Fibroblast of lung (primary cell): ENCODE results near the gene SNX19. TPM values are rescaled to one million over a fixed set of nuclear protein-coding genes. Genes with fewer than 3 reads are reported as not detected.

Source experiments
- DNase-seq, 2 donors: peaks; one replicate each; pipeline versions ENCODE4 v3.0.0 to v3.0.0-alpha.2; 2010; ENCODE audit warnings: low read depth in 2 of 2
- H2AFZ ChIP-seq: 2 replicates; pipeline ENCODE4 v1.5.1; 2012; ENCODE audit warnings: low read length, control low read depth, inconsistent platforms
- H3K27ac ChIP-seq: 2 replicates; pipeline ENCODE4 v1.5.1; 2011; ENCODE audit warnings: low read length, control low read depth; ENCODE audit not compliant: insufficient read depth
- H3K27me3 ChIP-seq: 2 replicates; pipeline ENCODE4 v1.5.1; 2011; ENCODE audit warnings: mild to moderate bottlenecking, low read length; ENCODE audit not compliant: control insufficient read depth, insufficient read depth
- H3K36me3 ChIP-seq: 2 replicates; pipeline ENCODE4 v1.5.1; 2011; ENCODE audit warnings: low read length; ENCODE audit not compliant: control insufficient read depth, insufficient read depth
- H3K4me1 ChIP-seq: 2 replicates; pipeline ENCODE4 v1.5.1; 2011; ENCODE audit warnings: low read length; ENCODE audit not compliant: control insufficient read depth, insufficient read depth; ENCODE audit errors: extremely low read depth
- H3K4me2 ChIP-seq: 2 replicates; pipeline ENCODE4 v1.5.1; 2011; ENCODE audit warnings: low read length, control low read depth; ENCODE audit not compliant: insufficient read depth; ENCODE audit errors: extremely low read depth
- H3K4me3 ChIP-seq, 4 experiments: fragments of 200-600 bp in 1 of 4; sonication (generic) in 1 of 4; replicated peaks in 1 of 4; 2 replicates each; pipeline ENCODE4 v1.5.1; 2011 to 2016; ENCODE audit warnings: low read length in 4 of 4, low read depth in 3 of 4, mild to moderate bottlenecking in 3 of 4, control low read depth in 2 of 4, inconsistent platforms in 1 of 4, mixed read lengths in 1 of 4; ENCODE audit not compliant: insufficient read depth in 1 of 4; ENCODE audit errors: control extremely low read depth in 1 of 4
- H3K79me2 ChIP-seq: 2 replicates; pipeline ENCODE4 v1.5.1; 2012; ENCODE audit warnings: mild to moderate bottlenecking, low read length, inconsistent platforms; ENCODE audit not compliant: control insufficient read depth, insufficient read depth
- H3K9ac ChIP-seq: 2 replicates; pipeline ENCODE4 v1.5.1; 2011; ENCODE audit warnings: mild to moderate bottlenecking, low read length, control low read depth; ENCODE audit not compliant: insufficient read depth
- H3K9me3 ChIP-seq: 2 replicates; pipeline ENCODE4 v1.5.1; 2012; ENCODE audit warnings: low read depth, low read length; ENCODE audit not compliant: control insufficient read depth, insufficient read depth
- H4K20me1 ChIP-seq: 2 replicates; pipeline ENCODE4 v1.5.1; 2011; ENCODE audit warnings: low read length; ENCODE audit not compliant: control insufficient read depth, insufficient read depth; ENCODE audit errors: extremely low read depth
- EZH2 ChIP-seq: IDR thresholded peaks from 2 replicates; pipeline ENCODE4 v1.5.1; 2012; ENCODE audit warnings: low read length, control low read depth, mild to moderate bottlenecking; ENCODE audit errors: missing control alignments
- polyA plus RNA-seq, 2 donors: library from polyadenylated mRNA; depleted of rRNA in 1 of 2; stranded (reverse) in 1 of 2; unstranded in 1 of 2; fragments of >200 nt; gene quantifications; 2 replicates each; pipeline ENCODE4 v1.2.1, GENCODE V29; 2011 to 2012; ENCODE audit warnings: missing spikeins in 1 of 2
- total RNA-seq: library from RNA; depleted of rRNA; stranded (reverse); fragments of >200 nt; gene quantifications from 2 replicates; pipeline ENCODE4 v1.2.1, GENCODE V29; 2014
- TF ChIP-seq, protein P1 (sequence below), 2 donors: IDR thresholded peaks in 1 of 2; conservative IDR thresholded peaks in 1 of 2; 1 replicate in 1 of 2; 2 replicates in 1 of 2; pipeline ENCODE4 v1.5.1; 2011 to 2012; ENCODE audit warnings: low read length in 2 of 2, control low read depth in 1 of 2, inconsistent platforms in 1 of 2, low read depth in 1 of 2, mild to moderate bottlenecking in 1 of 2

SNX19 gene
- total and polyA plus RNA-seq, 2 donors (not counting 1 experiment from before 2014, with no cell fraction given) = 76.6 to 91.7 TPM

DNA sequence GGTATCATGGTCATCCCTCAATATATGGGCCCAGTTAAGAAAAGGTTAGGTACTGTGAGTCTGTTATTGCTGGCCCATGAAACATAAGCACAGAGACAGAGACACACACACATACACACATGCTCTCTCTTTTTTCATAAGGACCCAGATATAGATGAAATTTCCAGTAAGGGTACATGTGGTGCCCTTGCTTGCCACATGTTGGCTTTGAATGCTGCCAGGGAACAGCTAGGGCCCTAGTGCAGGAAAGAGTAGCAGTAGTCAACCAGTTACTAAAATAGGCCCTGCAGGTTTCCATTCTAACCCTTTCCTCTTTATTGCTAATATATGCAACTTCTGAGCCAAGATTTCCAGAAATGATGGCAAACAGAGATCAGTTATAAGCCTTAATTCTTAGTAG lies 9.1 kb downstream of the SNX19 start:
- no peaks in the 10 kb centered on the region for H4K20me1 ChIP-seq
- no peaks in the 10 kb centered on the region for H3K9me3 ChIP-seq
- H3K27me3 ChIP-seq = no peaks in the 10 kb centered on the region
- peaks cover 11% of the 10 kb centered on the region for H3K4me1 ChIP-seq
- no peak overlapping the region for H3K9ac ChIP-seq
- H3K4me3 ChIP-seq = no peak overlapping the region
- H2AFZ ChIP-seq = no peak overlapping the region
- no peak overlapping the region for H3K27ac ChIP-seq
- no peak for DNase-seq
- TF ChIP-seq EZH2 = no peak
- TF ChIP-seq, protein P1, sequence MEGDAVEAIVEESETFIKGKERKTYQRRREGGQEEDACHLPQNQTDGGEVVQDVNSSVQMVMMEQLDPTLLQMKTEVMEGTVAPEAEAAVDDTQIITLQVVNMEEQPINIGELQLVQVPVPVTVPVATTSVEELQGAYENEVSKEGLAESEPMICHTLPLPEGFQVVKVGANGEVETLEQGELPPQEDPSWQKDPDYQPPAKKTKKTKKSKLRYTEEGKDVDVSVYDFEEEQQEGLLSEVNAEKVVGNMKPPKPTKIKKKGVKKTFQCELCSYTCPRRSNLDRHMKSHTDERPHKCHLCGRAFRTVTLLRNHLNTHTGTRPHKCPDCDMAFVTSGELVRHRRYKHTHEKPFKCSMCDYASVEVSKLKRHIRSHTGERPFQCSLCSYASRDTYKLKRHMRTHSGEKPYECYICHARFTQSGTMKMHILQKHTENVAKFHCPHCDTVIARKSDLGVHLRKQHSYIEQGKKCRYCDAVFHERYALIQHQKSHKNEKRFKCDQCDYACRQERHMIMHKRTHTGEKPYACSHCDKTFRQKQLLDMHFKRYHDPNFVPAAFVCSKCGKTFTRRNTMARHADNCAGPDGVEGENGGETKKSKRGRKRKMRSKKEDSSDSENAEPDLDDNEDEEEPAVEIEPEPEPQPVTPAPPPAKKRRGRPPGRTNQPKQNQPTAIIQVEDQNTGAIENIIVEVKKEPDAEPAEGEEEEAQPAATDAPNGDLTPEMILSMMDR (conservative IDR thresholded peaks at IDR 0.05 in 1 of 2, IDR thresholded peaks at IDR 0.05 in 1 of 2; ENCODE audit: low read depth in 1 of 2, low read length in 2 of 2) = no peak
- peaks cover 24% of the 10 kb centered on the region for H3K36me3 ChIP-seq
- H3K4me2 ChIP-seq = no peak overlapping the region
- H3K79me2 ChIP-seq = peaks cover 7% of the 10 kb centered on the region

DNA sequence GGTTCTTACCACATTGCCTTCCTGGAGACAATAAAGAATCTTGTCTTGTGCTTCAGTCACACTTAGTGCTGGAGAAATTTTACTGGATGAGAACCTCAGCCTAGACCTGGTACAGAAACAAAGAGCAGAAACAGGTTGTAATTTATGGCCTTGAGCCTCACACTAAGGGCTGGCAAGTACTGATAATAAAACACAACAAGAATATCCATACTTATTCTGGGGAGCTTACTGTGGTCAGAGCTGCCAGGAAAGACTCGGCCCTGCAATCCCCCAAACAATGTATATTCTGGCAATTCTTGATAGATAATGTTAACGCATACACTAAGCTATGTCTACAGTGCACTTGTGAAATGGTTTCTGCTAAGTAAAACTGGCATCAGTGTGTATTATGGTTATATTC lies 9.7 kb downstream of the SNX19 start:
- Histone ChIP-seq H3K27me3 (no peaks in the 10 kb centered on the region), H3K4me2 (no peak overlapping the region), H3K36me3 (peaks cover 24% of the 10 kb centered on the region), H2AFZ (no peak overlapping the region), H3K9me3 (no peaks in the 10 kb centered on the region), H3K27ac (no peak overlapping the region), H3K4me3 (no peak overlapping the region), H4K20me1 (no peaks in the 10 kb centered on the region), H3K4me1 (peaks cover 11% of the 10 kb centered on the region), H3K9ac (no peak overlapping the region), H3K79me2 (peaks cover 6% of the 10 kb centered on the region)
- DNase-seq = no peak
- no peak for TF ChIP-seq EZH2
- TF ChIP-seq, protein P1 (conservative IDR thresholded peaks at IDR 0.05 in 1 of 2, IDR thresholded peaks at IDR 0.05 in 1 of 2; ENCODE audit: low read depth in 1 of 2, low read length in 2 of 2) = no peak

DNA sequence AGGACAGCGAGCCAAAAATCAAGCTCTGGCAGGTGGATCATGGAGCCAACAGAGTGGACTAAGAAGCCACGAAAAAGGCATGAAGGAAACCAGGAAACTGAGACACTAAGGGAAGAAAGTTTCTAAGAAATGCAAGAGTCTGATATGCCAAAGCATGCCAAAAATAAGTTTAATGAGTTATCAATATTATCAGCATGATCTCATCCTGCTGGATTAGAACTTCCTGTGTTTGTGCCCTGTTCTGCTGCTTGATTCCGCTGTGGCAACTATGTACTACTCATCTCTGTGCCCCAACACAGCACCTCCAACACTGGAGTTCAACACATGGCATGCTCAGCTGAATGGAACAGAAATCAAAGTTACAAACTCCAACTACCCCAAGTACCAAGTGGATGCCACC lies 10.8 kb downstream of the SNX19 start:
- Histone ChIP-seq H3K4me3 (no peak overlapping the region), H3K27me3 (no peaks in the 10 kb centered on the region), H2AFZ (no peak overlapping the region), H3K9me3 (no peaks in the 10 kb centered on the region), H3K9ac (no peak overlapping the region), H3K4me1 (peaks cover 11% of the 10 kb centered on the region), H3K27ac (no peak overlapping the region), H3K36me3 (peaks cover 23% of the 10 kb centered on the region), H4K20me1 (no peaks in the 10 kb centered on the region), H3K79me2 (peaks cover 4% of the 10 kb centered on the region), H3K4me2 (no peak overlapping the region)
- TF ChIP-seq EZH2 = no peak
- TF ChIP-seq, protein P1 (conservative IDR thresholded peaks at IDR 0.05 in 1 of 2, IDR thresholded peaks at IDR 0.05 in 1 of 2; ENCODE audit: low read depth in 1 of 2, low read length in 2 of 2) = no peak
- DNase-seq = no peak
